Cerebellar cortex (tissue), 1 donor: ENCODE results near the gene ACTL6B.
"Not testable (repeated sequence)": the region's sequence is repeated elsewhere in the genome, so short reads cannot be mapped to it uniquely, and the experiment has no call there.

Experiments
- DNase-seq: peaks from one replicate; pipeline ENCODE4 v3.0.0-alpha.2; 2015; ENCODE audit warnings: low spot score

Gene ACTL6B

DNA sequence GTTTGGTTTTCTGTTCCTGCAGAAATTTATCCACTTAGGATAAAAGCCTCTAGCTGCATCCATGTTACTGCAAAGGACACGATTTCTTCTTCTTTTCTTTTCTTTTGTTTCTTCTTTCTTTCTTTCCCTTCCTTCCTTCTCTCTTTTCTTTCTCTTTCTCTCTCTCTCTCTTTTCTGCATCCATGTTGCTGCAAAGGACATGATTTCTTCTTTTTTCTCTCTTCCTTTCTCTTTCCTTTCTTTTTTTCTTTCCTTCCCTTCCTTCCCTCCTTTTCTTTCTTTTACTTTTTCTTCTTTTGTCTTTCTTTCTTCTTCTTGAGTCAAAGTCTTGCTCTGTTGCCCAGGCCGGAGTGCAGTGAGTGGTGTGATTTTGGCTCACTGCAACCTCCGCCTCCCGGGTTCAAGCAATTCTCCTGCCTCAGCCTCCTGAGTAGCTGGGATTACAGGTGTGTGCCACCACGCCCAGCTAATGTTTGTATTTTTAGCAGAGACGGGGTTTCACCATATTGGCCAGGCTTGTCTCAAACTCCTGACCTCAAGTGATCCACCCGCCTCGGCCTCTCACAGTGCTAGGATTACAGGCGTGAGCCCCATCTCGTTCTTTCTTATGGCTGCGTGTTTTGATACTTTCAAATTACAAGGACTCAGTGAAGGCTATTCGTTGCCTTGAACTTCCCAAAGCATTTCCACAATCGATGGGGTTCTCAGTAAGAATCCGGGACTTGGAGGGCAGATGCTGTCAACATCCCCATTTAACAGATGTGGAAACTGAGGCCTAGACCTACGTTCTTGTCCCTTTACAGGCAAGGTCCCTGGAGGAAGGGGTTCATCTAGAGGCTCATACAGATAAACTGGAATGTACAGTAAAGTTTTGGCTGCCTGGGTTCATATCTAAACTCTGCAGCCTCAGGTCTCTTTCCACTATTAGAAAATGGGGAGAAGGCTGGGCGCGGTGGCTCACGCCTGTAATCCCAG lies 15.4 kb upstream of the ACTL6B start:
- DNase-seq, result no peak

DNA sequence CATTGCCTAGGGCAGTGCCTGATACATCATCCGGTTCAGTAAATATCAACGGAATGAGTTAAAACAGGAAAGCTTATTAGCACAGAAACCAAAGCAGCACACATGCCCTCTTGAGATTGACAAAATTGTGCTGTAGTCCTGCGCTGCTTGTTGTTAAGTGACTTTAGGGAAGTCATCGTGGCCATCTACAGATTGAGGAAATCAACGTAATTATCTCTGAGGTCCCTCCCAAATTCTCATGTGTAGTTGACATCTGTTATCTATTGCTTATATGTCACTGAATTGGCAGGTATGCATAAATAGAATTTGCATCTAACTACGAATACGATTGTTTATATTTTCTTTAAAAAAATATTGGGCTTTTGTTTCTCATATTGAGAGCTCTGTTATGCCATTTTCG lies 13.8 kb upstream of the ACTL6B start:
- no peak for DNase-seq

GRCh38 chr7:100669106-100669505 lies 12.9 kb upstream of the ACTL6B start:
- not testable (repeated sequence) for DNase-seq

DNA sequence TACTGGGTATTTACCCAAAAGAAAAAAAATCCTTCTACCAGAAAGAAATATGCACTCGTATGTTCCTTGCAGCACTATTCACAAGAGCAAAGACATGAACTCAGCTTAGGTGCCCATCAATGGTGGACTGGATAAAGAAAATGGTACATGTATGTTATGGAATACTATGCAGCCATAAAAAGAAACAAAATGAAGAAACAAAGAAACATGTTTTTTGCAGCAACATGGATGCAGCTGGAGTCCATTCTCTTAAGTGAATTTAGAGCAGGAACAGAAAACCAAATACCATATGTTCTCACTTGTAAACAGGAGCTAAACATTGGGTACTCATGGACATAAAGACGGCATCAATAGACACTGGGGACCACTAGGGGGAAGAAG lies 11.8 kb upstream of the ACTL6B start:
- DNase-seq, result no peak

GRCh38 chr7:100667331-100668068 lies 11.3 kb upstream of the ACTL6B start:
- no peak for DNase-seq

GRCh38 chr7:100665168-100665726 lies 9.0 kb upstream of the ACTL6B start:
- DNase-seq, result no peak

GRCh38 chr7:100662194-100662776 lies 6.0 kb upstream of the ACTL6B start:
- not testable (repeated sequence) for DNase-seq

GRCh38 chr7:100654908-100655831 lies 1.1 kb downstream of the ACTL6B start:
- DNase-seq, result no peak

DNA sequence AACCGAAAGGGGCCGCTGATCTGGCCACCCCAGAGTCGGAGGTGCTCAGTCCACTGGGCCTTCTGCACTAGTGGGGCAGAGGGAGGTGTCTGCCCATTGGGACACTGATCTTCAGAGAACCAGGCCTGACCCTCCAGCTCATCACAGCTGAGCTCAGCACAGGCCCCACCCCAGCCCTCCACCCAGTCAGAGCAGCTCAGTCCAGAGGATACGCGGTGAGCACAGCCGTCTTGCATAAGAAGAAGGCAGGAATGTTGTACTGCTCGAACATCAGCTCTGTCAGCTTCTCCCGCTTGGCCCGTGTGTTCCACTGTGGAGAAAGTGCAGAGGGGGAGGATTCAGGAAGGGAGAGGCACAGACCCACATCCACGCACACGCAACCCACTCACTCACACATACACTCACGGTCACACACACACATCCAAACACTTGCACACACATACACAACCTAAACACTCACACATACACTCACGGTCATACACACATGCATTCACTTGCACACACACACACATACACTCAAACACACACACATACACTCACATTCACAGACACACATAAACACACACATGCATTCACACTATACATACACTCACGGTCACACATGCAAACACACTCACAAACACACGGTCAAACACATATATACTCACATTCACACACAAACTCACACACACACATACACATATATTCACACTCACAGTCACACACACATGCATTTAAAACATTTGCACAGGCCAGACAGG lies 6.3 kb downstream of the ACTL6B start:
- DNase-seq, result no peak

DNA sequence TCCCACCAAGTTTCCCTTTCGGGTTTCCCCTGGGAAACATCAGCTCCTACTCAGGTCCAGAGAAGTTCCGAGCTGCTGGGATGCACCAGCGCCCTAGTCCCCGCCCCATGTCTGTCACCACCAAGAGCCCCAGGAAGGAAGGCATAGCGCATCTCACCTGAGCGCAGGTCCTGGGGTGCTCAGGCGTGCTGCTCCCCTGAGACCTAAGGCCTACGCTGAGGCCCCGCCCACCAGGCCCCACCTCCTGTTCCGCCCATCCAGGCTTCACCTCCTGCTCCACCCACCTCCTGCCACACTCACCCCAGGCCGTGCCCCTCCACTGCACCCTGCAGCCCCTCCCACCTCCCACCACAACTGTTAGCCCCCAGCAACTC lies 13.7 kb downstream of the ACTL6B start:
- no peak for DNase-seq

DNA sequence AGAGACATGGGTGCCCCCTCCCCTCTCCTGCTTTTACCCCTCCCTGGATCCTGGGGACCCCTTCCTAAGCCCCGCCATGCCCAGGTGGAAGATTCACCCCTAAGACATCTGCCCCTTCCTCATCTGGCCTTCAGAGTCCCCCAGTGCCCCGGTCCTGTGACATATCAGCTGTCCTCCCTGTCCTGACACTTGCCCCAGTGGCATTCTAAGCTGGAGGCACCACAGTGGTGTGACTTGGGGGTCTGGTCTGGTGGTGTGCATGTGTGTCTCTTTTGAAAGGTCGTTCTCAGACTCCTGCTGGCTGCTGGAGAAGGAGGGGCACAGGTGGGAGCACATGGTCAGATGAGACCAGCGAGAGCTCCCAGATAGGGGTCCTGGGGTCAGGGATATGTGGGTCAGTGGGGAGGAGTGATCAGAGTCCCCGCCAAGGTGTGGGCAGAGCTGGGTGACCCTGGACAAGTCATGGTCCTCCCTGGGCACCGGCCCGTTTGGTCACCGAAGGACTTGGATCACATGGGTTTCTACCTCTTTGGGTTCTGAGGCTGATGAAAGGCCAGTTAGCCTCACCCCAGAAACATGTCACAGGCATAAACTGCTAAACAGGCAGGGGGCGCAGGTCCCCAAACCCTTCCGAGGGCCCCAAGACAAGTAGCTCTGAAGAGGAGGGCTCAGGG lies 14.3 kb downstream of the ACTL6B start:
- DNase-seq, result no peak

- DNase-seq, result no peak
These were observed 14.8 kb downstream of the ACTL6B start, which contains the start of gene TFR2 for GRCh38 chr7:100641463-100641859. Gene TFR2 (minus strand): TSS chr7:100641552. CDS start chr7:100641509, 43 bp downstream.

DNA sequence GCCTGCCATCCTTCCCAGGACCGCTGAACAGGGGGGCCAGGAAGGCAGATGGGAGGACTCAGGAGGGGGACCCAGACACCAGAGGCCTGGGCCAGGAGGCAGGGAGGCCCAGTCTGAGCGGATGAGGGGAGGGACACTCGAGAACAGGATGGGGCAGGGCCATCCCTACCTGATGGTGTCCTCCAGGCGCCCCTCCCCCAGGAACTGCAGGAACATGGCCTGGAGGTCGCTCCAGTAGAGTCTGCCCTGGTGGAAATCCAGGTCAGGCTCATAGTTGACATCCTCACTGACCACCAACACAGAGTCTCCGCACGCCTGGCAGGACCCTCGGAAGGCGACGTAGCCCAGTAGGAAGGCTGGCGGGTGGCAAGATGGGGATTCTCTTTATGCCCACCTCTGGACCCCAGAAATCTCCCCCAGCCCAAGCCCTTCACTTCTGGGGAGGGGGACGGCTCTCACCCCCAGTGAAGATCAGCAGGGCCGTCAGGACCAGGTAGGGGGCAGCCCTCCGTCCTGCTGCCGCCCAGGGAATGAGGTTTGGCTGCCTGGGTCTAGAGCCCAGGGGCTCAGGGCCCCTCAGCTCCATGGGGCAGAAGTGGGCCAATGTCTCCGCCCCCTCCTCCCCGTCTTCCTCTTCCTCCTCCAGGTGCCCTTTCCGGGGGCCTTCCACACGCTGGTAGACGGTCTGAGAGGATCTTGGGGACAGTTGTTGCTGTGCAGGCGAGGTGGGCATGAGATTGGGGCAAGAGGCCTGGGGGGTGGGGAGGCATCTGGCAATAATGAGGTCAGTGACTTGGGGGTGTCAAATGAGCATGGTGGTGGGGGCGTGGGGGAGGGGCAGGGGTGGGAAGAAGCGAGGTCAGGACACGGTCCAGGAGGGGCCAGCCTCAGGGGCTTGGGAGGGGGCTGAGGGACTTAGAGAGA lies 15.5 kb downstream of the ACTL6B start:
- no peak for DNase-seq

GRCh38 chr7:100639995-100640516 lies 16.2 kb downstream of the ACTL6B start:
- DNase-seq, result no peak

DNA sequence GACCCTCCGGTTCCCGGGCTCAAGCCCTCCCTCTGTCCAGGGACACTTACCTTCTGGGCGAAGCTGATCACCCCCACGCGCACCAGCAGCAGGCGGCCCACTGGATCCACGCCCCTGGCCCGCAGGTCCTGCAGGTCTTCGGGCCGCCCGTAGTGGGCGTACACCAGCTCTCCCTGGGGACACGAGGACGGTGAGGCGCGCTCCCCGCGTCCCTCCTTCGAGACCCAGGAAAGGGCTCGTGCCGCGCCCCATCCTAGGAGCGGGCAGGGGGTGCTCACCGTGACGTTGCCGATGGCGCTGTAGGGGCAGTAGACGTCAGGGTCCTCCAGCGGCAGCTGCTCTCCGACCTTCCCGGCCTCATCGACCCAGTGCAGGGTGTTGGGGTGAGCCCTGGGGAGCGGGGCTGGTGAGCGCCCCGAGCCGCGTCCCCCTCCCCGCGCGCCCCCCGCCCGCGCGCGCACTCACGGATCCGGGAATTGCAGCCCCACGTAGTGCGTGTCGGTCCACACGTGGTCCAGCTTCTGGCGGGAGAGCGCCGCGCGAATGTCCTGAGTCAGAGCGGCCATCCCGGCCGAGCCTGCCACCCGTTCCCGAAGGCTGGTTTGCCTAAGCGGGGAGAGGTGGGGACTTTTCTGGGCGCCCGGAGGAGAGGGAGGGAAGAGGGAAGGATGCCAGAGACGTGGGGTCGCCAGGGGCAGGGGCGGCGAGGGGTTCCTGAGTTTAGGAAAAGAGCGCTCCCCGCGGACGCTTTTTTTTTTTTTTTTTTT lies 23.1 kb downstream of the ACTL6B start:
- no peak for DNase-seq

DNA sequence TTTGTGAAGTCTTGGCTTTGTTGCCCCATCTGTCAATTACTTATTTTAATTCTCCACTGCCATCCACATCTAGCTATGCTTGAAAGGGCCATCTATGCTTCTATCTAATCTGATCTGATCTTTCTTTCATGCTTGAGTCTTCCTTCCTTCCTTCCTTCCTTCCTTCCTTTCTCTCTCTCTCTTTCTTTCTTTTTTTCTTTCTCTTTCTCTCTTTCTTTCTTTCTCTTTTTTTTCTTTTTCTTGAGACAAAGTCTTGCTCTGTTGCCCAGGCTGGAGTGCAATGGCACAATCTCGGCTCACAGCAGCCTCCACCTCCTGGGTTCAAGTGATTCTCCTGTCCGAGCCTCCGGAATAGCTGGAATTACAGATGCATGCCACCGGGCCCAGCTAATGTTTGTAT lies 26.2 kb downstream of the ACTL6B start:
- DNase-seq, result no peak

DNA sequence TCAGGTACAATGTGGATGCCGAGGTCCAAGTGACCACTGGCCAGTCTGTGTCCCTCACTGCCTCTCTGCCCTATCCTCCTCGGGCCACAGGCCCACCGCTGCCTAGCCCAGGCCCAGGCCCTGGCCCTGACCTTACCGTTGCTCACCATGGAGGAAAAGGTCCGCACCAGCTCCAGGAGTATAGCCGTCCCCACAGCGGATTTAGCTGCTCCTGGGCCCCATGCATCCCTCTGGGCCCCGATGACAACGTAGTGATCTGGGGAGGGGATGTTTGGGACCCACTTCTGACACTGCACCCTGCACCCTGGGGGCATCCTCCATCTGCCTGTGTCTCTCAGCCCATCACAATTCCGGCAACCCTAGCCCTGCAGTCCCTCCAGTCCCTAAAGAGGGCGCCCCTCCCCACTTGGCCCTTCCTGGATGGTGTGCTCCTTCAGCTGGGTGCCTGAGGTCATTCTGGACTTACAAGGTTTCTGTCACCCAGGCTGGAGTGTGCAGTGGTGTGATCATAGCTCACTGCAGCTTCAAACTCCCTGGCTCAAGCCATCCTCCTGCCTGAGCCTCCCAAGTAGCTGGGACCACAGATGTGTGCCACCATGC lies 27.0 kb downstream of the ACTL6B start:
- DNase-seq, result peak; percentile 60

DNA sequence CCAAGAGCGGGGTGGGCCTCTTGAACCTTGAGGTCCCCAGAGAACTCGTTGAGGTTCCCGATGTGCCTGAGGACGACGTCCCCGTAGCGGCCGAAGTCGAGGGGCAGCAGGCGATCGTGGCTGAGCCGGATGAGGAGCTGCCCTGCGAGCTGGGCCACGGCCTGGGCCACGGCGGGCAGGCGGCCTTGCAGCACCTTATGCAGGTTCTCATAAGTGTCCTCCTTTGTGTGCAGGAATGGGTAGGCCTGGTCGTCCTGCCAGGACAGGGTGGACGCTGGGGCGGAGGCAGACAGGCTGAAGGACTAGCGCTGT lies 29.1 kb downstream of the ACTL6B start:
- DNase-seq, result no peak
